GM21515 (cell line): ENCODE results near the gene SMIM33.
"Not testable (repeated sequence)": the region's sequence is repeated elsewhere in the genome, so short reads cannot be mapped to it uniquely, and the experiment has no call there.

Experiments
- ATAC-seq: cut with Tn5 transposase; IDR thresholded peaks from one replicate; pipeline ENCODE4 v1.9.1; 2021; ENCODE audit not compliant: unreplicated experiment

SMIM33 gene

DNA sequence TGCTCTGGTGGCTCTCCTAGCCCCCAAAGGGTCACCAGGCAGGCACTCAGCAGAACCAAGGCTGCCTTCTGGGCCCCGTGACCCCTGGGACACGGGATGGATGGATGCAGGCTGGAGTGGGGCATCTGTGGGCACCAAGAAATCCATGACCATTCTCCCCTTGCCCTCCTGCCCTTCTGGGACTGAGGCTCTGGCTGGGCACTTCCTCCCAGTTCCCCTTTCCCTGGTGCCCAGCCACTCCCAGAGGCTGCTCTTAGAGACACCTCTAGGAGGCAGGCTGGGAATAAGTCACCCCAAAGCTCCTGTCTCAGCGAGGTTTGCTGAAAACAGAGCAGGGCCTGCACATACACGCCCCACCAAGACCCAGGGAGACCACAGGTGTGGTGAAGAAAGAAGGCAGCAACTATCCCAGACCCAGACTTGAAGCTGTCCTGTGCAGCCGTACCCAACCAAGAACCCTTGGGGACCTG is 10.8 kb downstream of the SMIM33 start:
- no peak for ATAC-seq

DNA sequence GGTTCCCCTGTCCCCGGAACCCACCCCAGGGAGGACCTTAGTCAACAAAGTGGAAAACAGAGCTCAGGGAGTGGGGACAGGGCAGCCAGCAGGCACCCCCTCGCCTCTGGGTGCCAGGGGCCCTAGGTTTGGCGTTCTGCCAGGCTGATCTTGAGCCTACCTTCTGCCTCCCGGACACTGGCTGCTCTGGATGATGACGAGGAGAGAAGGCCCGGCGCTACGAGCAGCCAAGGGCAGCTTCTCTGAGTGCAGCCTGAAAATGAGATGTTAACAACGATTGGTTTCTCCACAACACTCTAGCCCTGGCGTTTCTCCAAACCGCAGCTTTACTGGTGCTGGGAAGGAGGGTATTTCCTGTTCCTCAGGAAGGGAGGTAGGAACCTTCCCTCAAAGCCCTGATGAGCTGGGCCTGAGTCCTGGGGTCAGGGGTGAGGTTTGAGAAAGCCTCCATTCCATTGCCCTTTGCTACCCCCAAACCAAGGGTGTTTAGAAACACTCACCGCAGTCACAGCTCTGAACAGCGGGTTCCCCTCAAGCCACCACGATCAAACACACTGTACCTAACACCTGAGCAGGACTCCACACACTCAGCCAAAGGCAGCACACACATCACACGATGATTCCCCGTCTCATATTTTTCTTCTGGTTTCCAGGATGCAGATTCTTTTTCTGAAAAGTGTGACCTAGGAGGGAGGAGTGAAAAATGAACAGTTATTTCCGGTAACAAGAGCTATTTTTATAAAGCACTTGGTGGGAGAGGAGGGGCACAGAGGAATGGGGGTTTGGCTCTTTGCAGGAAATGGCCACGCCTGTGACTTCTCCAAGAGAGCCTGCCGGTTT is 11.5 kb downstream of the SMIM33 start, which contains the start of gene STING1:
Gene STING1 (minus strand): TSS at position 709 of the 840 bp plus-strand sequence. CDS start 1,054 bp downstream, outside the sequence.
- peak; percentile 44 for ATAC-seq

DNA sequence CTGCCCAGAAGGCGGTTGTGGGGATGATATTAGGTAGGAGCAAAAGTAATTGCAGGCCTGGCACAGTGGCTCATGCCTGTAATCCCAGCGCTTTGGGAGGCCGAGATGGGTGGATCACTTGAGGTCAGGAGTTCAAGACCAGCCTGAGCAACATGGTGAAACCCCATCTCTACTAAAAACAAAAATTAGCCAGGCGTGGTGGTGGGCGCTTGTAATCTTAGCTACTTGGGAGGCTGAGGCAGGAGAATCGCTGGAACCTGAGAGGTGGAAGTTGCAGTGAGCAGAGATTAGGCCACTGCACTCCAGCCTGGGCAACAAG is 12.0 kb downstream of the SMIM33 start:
- not testable (repeated sequence) for ATAC-seq

DNA sequence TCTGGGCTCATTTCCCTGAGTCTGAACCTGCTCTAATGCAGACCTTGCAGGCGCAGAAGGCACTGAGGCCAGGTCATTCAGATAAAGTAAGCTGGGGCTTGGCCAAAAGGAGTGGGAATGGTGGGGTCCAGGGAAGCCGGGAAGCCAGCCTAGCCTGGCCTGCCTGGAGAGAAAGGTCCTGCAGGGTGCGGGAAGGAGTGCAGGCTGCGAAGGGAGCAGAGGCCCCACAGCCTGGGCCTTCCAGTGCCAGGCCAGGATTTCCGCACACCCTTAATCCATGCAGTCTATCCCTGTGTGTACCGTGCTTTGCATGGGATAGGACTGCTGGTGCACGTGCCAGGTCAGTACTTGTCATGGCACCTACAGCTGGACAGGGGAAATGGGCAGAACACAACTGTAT is 15.4 kb downstream of the SMIM33 start:
- ATAC-seq, result no peak

DNA sequence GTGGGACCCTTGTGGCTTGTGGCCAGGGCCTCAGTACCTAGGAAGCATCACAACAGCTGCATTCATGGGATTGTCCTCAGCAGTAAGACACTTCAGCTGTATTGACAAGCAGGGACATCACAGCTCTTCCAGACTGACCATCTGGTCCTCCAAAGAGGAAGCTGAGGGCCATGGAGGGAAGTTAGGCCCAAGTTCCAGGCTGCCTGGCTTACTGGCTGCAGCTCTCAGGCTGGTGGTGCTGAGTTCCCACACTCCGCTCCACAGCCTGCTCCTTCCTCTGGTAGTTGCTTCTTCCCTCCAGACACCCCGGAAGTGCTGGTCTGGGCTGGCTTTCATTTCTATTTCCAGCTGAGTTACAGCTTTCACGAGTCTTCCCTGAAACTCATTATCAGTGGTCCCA is 17.5 kb downstream of the SMIM33 start:
- no peak for ATAC-seq

DNA sequence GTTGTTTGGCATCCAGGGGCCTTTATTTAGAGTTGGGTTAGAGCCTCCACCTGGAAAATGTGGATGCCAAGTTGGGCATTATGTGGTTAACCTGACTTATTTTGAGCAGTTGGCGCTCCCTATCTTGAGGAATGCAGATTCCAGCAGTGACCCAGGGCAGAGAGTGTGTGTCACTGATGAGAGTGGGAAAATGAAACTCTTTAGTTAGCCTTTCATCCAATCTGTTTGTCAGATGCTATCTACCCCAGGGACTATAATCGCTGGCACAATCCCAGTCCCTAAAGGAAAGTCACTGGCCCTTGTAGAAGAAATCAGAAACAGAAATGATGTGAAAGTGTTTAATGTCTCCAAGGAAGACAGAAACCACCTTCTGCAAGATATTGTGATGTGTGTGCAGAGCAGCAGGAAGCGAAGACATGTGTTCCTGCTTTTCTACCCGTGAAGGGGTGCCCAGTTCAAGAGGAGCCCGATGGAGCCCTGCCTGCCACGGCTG is 21.9 kb downstream of the SMIM33 start:
- no peak for ATAC-seq

DNA sequence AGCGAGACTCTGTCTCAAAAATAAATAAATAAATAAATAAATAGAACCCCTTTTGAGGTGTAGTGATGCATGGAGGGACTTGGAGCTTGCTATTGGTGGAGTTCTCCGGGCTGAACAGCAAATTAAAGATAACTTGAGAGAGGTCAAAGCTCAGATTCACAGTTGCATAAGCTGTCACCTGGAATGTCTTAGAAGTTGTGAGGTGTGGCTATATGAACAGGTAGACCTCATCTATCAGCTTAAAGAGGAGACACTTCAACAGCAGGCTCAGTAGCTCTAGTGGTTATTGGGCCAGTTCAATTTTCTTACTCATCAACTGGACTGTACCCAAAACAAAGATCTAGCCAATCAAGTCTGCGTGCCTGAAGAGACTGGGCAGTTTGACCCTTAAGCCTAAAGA is 23.5 kb downstream of the SMIM33 start:
- no peak for ATAC-seq

DNA sequence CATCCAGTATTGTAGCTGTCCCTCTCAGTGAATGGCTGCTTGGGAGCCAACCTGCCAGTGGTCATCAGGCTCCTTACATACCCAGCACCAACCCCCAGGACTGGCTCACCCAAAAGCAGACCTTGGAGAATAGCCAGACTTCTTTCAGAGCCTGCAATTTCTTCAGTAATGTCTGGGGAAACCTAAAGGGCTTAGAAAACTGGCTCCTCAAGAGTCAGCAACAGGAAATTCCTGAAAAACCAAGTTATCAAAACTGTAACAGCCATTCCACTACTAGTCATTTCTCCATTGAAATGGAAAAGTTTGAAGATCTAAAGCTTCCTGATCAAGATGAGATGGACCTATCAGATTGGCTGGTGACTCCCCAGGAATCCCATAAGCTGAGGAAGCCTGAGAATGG is 24.0 kb downstream of the SMIM33 start:
- no peak for ATAC-seq

DNA sequence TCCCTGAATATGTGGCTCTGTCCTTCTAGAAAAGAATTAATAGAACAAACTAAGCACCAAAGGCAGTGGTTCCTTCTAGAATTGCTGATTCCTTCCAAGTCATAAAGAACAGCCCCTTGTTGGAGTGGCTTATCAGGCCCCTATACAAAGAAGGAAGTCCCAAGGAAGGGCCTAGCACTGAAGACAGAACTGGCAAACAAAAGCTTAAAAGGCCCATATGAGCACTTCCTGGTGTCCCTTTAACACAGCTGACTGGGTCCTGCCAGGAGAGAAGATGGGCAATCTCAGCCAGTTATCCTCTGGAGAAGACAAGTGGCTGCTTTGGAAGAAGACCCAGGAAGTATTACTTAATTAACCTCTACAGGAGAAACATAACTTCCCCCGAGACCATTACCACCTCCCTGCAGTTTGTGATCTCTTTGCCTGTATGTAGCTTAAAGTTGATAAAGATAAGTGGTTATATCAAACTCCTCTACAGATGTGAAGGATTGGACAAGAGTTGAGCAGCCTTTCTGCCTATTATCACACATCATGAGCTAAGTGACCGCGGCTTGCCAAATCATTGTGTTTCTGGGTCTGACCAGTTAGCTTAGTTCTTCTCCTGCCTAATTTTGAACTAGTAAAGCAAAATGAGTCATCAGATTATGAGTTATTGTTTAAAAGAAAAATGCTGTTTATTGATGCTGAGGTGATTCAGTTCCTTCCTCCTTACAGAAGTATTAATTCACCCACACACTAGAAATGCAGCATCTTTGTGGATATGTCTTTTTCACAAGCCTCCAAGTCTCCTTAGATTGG is 25.0 kb downstream of the SMIM33 start:
- ATAC-seq, result no peak

DNA sequence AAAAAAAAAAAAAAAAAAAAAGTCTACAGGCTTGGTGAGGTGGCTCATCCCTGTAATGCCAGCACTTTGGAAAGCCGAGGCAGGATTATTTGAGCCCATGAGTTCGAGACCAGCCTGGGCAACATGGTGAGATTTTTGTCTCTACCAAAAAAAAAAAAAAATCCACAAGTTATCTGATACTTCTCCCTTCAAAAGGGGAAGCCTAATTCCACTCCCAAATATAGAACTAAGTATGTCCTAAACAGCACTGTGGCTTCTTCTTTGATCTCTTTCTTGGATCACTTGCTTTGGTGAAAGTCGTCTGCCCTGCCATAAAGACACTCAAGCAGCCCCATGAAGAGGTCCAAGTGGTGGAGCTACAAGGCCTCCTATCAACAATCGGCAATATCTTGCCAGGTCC is 30.6 kb downstream of the SMIM33 start:
- ATAC-seq, result no peak

DNA sequence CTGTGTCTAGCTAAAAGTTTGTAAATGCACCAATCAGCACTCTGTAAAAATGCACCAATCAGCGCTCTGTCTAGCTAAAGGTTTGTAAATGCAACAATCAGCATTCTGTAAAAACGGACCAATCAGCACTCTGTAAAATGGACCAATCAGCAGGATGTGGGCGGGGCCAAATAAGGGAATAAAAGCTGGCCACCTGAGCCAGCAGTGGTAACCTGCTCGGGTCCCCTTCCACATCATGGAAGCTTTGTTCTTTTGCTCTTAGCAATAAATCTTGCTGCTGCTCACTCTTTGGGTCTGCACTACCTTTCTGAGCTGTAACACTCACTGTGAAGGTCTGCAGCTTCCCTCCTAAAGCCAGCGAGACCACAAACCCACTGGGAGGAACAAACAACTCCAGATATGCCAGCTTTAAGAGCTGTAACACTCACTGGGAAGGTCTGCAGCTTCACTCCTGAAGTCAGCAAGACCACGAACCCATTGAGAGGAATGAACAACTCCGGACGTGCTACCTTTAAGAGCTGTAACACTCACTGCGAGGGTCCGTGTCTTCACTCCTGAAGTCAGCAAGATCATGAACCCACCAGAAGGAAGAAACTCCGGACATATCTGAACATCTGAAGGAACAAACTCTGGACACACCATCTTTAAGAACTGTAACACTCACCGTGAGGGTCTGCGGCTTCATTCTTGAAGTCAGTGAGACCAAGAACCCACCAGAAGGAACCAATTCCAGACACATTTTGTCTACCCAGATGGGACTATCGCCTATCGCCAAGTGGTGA is 32.4 kb downstream of the SMIM33 start:
- not testable (repeated sequence) for ATAC-seq

DNA sequence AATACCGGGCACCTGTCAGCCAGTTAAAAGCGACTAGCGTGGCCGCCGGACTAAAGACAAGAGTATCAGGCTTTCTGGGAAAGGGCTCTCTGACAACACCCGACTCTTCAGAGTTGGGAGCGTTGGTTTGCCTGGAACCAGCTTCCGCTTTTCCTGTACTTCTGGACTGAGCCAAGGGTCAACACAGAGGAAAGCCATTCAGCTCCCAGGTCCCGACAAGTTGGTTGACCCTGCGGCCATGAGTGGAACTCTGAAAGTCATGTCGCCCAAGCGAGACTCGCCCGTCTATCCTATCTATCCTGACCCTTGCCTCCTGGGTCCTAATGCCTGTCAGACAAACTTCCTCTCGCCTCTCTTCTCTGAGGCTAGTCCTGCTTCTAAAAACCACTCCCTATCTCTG is 33.1 kb downstream of the SMIM33 start:
- not testable (repeated sequence) for ATAC-seq

DNA sequence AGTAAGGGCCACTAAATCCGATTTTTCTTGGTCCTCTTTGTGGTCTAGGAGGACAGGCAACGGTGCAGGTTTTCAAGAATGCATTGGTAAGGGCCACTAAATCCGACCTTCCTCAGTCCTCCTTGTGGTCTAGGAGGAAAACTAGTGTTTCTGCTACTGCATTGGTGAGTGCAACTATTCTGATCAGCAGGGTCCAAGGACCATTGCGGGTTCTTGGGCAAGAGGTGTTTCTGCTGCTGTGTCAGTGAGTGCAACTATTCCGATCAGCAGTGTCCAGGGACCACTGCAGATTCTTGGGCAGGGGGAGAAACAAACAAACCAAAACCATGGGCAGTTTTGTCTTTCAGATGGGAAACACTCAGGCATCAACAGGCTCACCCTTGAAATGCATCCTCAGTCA is 33.9 kb downstream of the SMIM33 start:
- not testable (repeated sequence) for ATAC-seq

DNA sequence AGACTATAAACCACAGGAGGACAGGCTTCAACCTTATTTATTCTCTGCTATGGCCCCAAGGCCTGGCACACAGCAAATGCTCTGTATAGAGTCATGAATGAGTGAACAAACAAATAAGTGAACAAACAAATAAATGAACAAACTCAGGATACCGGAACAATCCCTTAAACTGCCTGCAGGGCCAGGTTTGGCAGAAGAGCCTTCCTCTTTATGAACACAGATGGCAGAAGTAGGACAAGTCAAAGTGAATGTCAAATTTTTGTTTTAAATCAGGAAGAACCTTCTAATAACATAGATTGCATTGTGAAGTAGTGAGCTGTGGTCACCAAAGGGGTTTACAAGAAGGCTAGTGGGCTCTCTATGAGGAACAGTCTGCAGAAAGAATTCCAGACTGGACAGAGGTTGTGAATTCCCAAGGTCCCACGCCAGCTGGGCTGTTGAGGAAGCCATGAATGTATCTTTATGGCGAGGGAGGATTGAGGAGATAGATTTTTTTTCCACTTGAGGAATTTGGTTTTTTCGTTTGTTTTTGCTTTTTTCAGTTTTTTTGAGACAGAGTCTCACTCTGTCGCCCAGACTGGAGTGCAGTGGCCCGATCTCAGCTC is 42.1 kb downstream of the SMIM33 start:
- no peak for ATAC-seq

DNA sequence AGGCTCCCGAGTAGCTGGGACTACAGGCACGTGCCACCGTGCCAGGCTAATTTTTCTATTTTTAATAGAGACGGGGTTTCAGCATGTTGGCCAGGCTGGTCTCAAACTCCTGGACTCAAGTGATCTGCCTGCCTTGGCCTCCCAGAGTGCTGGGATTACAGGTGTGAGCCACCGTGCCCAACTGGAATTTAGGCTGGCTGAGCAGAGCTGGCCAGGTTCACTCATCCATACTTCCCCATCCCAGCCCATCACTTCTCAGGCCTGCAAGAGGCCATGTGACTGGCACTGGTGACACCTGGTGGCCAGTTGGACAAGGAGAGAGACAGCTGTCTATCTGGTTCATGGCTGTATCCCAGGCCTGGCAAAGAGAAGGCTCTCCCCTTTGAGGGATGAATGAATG is 42.6 kb downstream of the SMIM33 start:
- ATAC-seq, result not testable (repeated sequence)

DNA sequence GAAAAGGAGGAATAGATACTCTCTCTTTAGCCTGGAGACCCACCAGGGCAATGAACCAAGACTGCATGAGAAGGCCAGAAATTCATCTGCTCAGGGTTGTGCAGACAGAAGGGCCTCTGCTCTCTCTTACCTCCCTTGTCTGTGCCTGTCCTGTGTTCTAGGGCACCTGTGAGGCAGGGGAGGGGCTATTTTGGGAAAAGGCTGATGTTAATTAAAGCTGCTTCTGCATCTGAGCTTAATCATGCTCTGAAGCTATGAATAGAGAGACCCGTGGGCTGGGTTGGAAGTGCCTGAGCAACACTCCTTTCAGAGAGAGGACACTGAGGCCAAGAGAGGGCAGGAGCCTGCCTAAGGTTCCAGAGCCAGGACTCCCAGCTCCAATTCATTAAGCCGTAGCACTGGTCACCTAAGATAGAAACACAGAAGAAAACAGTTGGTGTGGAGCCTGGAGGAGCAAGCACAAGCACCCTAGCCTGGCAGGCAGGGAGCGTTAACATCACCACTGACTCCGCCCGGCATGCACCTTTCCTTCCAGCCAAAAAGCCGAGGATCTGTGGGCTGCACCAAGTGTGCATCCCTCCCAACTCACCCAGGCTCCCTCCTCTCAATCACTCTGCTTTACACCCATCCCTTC is 43.2 kb downstream of the SMIM33 start:
- no peak for ATAC-seq

DNA sequence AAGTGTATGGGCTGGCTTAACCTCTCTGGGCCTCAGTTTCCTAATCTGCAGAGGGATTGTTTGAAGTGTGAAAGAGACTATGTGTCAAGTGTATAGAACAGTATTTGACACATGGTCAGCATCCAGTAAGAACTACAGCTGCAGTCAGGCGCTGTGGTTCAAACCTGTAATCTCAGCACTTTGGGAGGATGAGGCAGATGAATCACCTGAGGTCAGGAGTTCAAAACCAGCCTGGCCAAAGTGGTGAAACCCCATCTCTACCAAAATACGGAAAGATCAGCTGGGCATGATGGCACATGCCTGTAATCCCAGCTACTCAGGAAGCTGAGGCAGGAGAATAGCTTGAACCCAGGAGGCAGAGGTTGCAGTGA is 43.7 kb downstream of the SMIM33 start:
- ATAC-seq, result no peak

DNA sequence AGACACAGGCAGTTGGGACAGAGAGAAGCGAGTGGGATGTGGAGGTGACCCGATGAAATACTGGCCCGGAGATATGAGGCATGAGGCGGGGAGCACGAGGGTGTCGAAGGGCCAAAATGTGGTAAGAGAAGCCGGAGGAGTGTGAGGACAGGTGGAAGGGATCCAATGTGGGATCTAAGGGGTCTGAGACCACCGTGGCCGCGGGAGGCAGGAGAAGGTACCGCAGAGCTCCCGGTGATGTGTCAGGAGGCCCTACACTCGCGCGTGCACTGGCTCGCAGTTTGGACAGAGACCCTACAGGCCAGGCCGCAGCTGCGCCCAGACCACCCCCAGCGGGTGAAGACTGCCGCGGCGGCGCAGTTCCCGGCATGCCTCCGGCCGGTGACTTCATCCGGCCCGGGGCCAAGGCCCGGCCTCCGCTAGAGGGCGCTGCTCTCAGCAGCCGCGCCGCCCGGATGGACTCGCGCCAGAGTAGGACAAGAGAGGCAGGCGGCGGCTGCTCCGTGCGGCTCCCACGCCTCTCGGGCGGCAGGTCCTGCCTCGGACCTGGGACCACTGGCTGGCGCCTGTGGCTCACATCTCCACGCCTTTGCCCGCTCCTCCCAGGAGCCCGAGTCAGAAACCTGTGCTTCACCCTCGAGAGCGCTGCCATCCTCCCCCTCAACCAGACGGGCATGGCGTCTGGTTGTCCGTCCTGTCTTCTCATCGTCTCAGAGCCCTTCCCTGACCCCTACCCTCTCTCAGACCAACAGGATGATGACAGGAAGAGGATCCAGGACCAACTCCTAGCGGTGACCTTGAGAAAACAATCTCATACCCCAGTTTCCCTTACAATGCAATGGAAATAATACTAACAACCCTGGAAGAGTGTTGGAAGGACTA is 47.1 kb downstream of the SMIM33 start:
- peak; percentile 89 for ATAC-seq
